Muscle layer of duodenum (tissue), 2 donors: ENCODE measurements around the gene MRPS27.

Experiments used
- H3K27ac ChIP-seq: one replicate; pipeline ENCODE4 v1.7.0; 2013; ENCODE audit warnings: mild to moderate bottlenecking, low read length
- H3K27me3 ChIP-seq: one replicate; pipeline ENCODE4 v1.7.0; 2013; ENCODE audit warnings: low read depth, mild to moderate bottlenecking, control low read depth, low read length
- H3K36me3 ChIP-seq, 2 donors: one replicate each; pipeline ENCODE4 v1.7.0; 2013; ENCODE audit warnings: low read length in 2 of 2, control low read depth in 1 of 2, mild to moderate bottlenecking in 1 of 2; ENCODE audit not compliant: insufficient read depth in 2 of 2, control insufficient read depth in 1 of 2
- H3K4me1 ChIP-seq, 2 donors: one replicate each; pipeline ENCODE4 v1.7.0; 2013; ENCODE audit warnings: low read length in 2 of 2, mild to moderate bottlenecking in 2 of 2, control low read depth in 1 of 2, moderate library complexity in 1 of 2; ENCODE audit not compliant: insufficient read depth in 2 of 2, control insufficient read depth in 1 of 2
- H3K4me3 ChIP-seq, 2 donors: one replicate each; pipeline ENCODE4 v1.7.0; 2013; ENCODE audit warnings: low read length in 2 of 2, low read depth in 1 of 2, mild to moderate bottlenecking in 1 of 2
- H3K9me3 ChIP-seq, 2 donors: one replicate each; pipeline ENCODE4 v1.7.0; 2013; ENCODE audit warnings: low read length in 2 of 2, control low read depth in 1 of 2, mild to moderate bottlenecking in 1 of 2; ENCODE audit not compliant: control insufficient read depth in 1 of 2
- donor health status: healthy.

MRPS27 gene

GRCh38 chr5:72319976-72320752 lies at the start of gene MRPS27, which contains the start of gene PTCD2:
MRPS27 (minus strand) TSS chr5:72320240; CDS start chr5:72320221, 19 bp downstream.
PTCD2 (plus strand) TSS chr5:72320373; CDS start chr5:72320383, 10 bp downstream.
- Histone ChIP-seq H3K4me3 (peak within 1 kb of the TSS; percentile 100), H3K4me1 (peaks cover 3 to 13% of the 10 kb centered on the region in 2 donors)

GRCh38 chr5:72369711-72370110 lies 49.7 kb upstream of the MRPS27 start:
- Histone ChIP-seq H3K9me3 (peaks cover 0 to 2% of the 10 kb centered on the region in 2 donors), H3K4me3 (no peak overlapping the region), H3K4me1 (no peaks in the 10 kb centered on the region), H3K27ac (no peak overlapping the region), H3K36me3 (no peaks in the 10 kb centered on the region), H3K27me3 (no peaks in the 10 kb centered on the region)

More at GRCh38 chr5:72319976-72320752, at the start of gene MRPS27, which contains the start of gene PTCD2:
- H3K27me3 ChIP-seq = no peaks in the 10 kb centered on the region
- H3K9me3 ChIP-seq = no peaks in the 10 kb centered on the region
- peak within 1 kb of the TSS; percentile 88 for H3K27ac ChIP-seq
- H3K36me3 ChIP-seq = peaks cover 6 to 11% of the 10 kb centered on the region in 2 donors

GRCh38 chr5:72369301-72369700 lies 49.3 kb upstream of the MRPS27 start:
- H3K4me1 ChIP-seq = no peaks in the 10 kb centered on the region
- H3K4me3 ChIP-seq = no peak overlapping the region
- no peaks in the 10 kb centered on the region for H3K27me3 ChIP-seq
- H3K27ac ChIP-seq = no peak overlapping the region
- H3K36me3 ChIP-seq = no peaks in the 10 kb centered on the region
- H3K9me3 ChIP-seq = no peaks in the 10 kb centered on the region

- no peaks in the 10 kb centered on the region for H3K4me1 ChIP-seq
- H3K27ac ChIP-seq = no peak overlapping the region
Observed at GRCh38 chr5:72368271-72368670, 48.2 kb upstream of the MRPS27 start.

GRCh38 chr5:72366324-72366976 lies 46.4 kb upstream of the MRPS27 start:
- Histone ChIP-seq H3K27me3 (no peaks in the 10 kb centered on the region), H3K36me3 (peaks cover 0 to 11% of the 10 kb centered on the region in 2 donors), H3K9me3 (no peaks in the 10 kb centered on the region), H3K4me3 (no peak overlapping the region), H3K4me1 (no peaks in the 10 kb centered on the region), H3K27ac (no peak overlapping the region)

More at GRCh38 chr5:72368271-72368670, 48.2 kb upstream of the MRPS27 start:
- H3K4me3 ChIP-seq = no peak overlapping the region
- H3K36me3 ChIP-seq = no peaks in the 10 kb centered on the region
- no peaks in the 10 kb centered on the region for H3K9me3 ChIP-seq
- H3K27me3 ChIP-seq = no peaks in the 10 kb centered on the region

GRCh38 chr5:72364951-72365350 lies 44.9 kb upstream of the MRPS27 start:
- Histone ChIP-seq H3K27ac (no peak overlapping the region), H3K4me3 (no peak overlapping the region), H3K27me3 (no peaks in the 10 kb centered on the region), H3K9me3 (no peaks in the 10 kb centered on the region), H3K4me1 (no peaks in the 10 kb centered on the region), H3K36me3 (peaks cover 4 to 18% of the 10 kb centered on the region in 2 donors)

- Histone ChIP-seq H3K27me3 (no peaks in the 10 kb centered on the region), H3K27ac (no peak overlapping the region), H3K4me3 (no peak overlapping the region), H3K4me1 (no peaks in the 10 kb centered on the region), H3K9me3 (no peaks in the 10 kb centered on the region), H3K36me3 (peaks cover 10 to 25% of the 10 kb centered on the region in 2 donors)
Observed at GRCh38 chr5:72364171-72364570, 44.1 kb upstream of the MRPS27 start.

- no peak overlapping the region for H3K27ac ChIP-seq
- H3K27me3 ChIP-seq = no peaks in the 10 kb centered on the region
- no peaks in the 10 kb centered on the region for H3K4me1 ChIP-seq
- H3K36me3 ChIP-seq = peaks cover 18 to 31% of the 10 kb centered on the region in 2 donors
- no peak overlapping the region for H3K4me3 ChIP-seq
- no peaks in the 10 kb centered on the region for H3K9me3 ChIP-seq
Observed at GRCh38 chr5:72363166-72363802, 43.2 kb upstream of the MRPS27 start.

GRCh38 chr5:72359886-72360285 lies 39.8 kb upstream of the MRPS27 start:
- peaks cover 18 to 37% of the 10 kb centered on the region in 2 donors for H3K36me3 ChIP-seq
- no peaks in the 10 kb centered on the region for H3K4me1 ChIP-seq
- H3K4me3 ChIP-seq = no peak overlapping the region
- H3K9me3 ChIP-seq = no peaks in the 10 kb centered on the region
- no peak overlapping the region for H3K27ac ChIP-seq
- no peaks in the 10 kb centered on the region for H3K27me3 ChIP-seq

GRCh38 chr5:72358925-72359324 lies 38.9 kb upstream of the MRPS27 start:
- Histone ChIP-seq H3K4me1 (no peaks in the 10 kb centered on the region), H3K36me3 (peaks cover 18 to 37% of the 10 kb centered on the region in 2 donors), H3K27ac (no peak overlapping the region), H3K9me3 (no peaks in the 10 kb centered on the region), H3K4me3 (no peak overlapping the region), H3K27me3 (no peaks in the 10 kb centered on the region)

GRCh38 chr5:72356361-72356760 lies 36.3 kb upstream of the MRPS27 start:
- H3K27ac ChIP-seq = no peak overlapping the region
- peaks cover 18 to 26% of the 10 kb centered on the region in 2 donors for H3K36me3 ChIP-seq
- H3K4me1 ChIP-seq = no peaks in the 10 kb centered on the region
- no peak overlapping the region for H3K4me3 ChIP-seq
- H3K9me3 ChIP-seq = no peaks in the 10 kb centered on the region
- no peaks in the 10 kb centered on the region for H3K27me3 ChIP-seq
